Measurements from ENCODE around the gene HPN.

DNA sequence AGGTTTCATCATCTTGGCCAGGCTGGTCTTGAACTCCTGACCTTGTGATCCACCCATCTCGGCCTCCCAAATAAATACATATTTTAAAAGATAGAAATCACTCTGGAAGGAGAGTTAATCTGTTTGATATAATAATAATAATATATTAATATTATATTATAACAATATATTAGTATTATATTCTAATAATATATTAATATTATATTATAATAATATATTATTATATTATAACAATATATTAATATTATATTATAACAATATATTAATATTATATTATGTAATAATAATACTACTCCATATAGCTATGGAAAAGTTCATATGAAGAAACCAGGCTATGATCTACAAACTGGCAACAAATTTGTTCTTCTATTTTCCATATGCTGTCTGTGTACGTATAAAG is 16.8 kb downstream of the HPN start:
- TF ChIP-seq, protein P1, sequence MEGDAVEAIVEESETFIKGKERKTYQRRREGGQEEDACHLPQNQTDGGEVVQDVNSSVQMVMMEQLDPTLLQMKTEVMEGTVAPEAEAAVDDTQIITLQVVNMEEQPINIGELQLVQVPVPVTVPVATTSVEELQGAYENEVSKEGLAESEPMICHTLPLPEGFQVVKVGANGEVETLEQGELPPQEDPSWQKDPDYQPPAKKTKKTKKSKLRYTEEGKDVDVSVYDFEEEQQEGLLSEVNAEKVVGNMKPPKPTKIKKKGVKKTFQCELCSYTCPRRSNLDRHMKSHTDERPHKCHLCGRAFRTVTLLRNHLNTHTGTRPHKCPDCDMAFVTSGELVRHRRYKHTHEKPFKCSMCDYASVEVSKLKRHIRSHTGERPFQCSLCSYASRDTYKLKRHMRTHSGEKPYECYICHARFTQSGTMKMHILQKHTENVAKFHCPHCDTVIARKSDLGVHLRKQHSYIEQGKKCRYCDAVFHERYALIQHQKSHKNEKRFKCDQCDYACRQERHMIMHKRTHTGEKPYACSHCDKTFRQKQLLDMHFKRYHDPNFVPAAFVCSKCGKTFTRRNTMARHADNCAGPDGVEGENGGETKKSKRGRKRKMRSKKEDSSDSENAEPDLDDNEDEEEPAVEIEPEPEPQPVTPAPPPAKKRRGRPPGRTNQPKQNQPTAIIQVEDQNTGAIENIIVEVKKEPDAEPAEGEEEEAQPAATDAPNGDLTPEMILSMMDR (conservative IDR thresholded peaks at IDR 0.05; ENCODE audit: low read length): no peak
- TF ChIP-seq EZH2phosphoT487 (IDR thresholded peaks at IDR 0.05; ENCODE audit: borderline replicate concordance): no peak

Data from Loucy (cell line).